Measurements from ENCODE around the gene RADIL. TPM values are rescaled to one million over a fixed set of nuclear protein-coding genes. Genes with fewer than 3 reads are reported as not detected.

Gene RADIL
- total RNA-seq, 1 donor from 2014 or later, result 3.9 TPM

DNA sequence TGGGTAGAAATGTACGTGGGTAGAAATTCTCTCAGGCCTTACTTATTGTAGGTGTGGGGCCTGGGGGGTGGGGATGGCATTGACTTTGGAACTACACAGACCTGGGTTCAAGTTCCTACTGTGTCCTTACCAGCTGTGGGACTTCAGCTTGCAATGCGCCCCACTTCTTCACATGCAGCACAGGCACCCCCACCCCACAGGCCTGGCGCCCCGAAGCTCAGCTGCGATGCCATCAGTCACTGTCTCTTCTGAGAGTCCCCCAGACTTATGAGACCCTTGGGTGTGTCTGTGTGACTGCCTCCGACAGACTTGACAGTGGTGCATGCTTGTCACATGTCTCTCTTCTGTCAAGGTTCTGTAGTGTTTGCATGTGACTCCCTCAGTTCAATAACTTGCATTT is 111.2 kb downstream of the RADIL start:
- DNase-seq, result no peak

GRCh38 chr7:4771737-4772136 is 111.8 kb downstream of the RADIL start:
- no peak for DNase-seq

DNA sequence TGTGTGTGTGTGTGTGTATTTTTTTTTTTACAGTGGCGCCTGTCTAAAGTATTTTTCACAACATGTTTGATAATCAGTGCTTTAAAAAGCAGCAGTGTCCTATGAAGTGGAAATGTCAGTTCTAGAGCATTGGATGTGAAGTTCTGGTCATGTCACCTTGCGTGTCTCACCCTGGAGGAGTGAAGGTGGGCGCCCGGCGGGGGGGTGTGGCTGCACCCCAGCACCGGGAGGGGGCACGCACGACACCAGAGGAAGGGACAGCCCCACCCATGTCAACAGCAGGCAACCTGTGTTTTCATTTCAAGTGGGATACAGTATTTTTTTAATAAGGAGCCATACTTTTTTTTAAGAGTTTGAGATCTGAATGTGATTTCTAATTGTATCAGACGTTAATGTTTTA is 112.6 kb downstream of the RADIL start:
- no peak for DNase-seq

- DNase-seq, result peak; percentile 68
Observed at GRCh38 chr7:4769761-4770160, 113.8 kb downstream of the RADIL start.

DNA sequence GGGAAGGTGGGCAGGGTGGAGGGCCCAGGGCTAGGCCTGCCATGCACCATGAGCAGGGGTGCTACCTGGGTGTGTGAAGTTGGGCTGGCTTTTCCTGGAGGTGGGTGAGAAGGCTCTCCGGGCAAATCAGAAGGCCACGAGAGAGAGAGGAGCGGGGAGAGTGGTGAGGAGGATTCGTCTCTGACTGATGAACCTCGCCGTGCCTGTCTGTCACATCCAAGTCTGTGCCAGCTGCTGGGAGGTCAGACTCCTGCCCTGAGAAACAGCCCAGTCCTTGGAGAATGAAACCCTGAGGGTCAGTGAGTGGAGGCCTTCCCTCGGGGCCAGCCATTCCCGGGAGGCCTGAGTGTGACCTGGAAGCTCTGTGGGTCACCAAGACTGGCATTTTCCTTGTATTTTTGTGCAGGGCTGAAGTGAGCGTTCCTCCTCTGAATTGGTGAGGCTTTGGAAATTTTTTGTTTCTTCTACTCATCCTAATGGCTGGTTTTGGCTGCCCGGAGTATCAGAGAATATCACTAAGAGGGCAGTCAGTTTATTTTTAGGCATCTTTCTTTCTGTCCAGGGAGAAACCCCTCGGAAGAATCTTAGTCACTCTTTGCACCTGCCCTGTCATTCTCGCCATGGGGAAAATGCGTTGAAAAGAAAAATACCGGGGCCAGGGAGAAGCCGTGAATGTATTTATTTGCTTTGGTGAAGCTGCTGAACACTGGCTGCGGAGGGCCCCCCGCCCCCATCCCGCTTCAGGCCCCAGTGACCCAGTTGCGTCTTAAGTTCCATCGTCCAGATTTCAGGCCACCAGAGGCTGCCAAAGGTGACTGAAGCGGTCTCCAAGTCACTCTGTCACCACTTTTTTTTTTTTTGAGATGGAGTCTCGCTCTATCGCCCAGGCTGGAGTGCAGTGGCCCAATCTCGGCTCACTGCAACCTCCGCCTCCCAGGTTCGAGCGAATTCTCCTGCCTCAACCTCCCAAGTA is 114.6 kb downstream of the RADIL start:
- no peak for DNase-seq

DNA sequence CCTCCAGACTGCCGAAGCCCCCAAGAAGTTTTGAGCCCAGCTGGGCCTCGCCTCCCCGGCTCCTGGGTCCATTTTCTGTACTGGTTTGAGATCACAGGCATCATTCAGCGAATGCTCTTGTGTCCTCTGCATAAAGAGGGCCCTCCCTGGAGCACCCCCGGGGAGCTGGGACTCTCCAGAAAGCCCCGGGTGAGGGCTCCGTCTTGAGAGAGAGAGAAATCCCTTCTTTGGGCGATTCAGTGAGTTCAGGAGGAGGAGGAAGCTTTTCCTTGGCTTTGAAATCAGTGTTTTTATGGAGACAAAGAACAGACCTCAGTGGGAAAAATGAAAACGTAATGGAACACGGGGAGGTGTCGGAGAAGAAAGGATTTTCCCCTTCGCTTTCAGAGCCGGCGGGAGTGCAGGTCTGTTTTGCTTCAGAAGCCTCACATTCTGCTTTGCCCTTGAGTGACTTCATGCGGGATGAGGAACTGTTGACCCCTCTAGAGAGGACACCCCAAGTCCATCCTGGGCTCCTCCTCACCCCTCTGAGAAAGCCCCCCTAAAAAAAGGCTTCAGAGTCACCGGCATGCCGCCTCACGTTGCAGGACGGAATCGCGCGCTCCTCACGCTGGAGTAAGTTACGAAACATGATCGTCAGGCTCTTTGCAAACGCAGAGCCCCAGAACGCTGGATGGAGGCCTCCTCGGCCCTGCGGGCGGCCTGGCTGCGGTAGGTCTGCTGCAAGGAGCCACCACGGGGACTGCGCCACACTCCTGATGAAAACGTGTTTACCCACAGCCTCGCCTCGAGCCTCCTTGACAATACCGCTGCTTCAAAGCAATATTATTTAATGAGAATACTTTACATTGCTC is 116.6 kb downstream of the RADIL start:
- DNase-seq, result no peak

DNA sequence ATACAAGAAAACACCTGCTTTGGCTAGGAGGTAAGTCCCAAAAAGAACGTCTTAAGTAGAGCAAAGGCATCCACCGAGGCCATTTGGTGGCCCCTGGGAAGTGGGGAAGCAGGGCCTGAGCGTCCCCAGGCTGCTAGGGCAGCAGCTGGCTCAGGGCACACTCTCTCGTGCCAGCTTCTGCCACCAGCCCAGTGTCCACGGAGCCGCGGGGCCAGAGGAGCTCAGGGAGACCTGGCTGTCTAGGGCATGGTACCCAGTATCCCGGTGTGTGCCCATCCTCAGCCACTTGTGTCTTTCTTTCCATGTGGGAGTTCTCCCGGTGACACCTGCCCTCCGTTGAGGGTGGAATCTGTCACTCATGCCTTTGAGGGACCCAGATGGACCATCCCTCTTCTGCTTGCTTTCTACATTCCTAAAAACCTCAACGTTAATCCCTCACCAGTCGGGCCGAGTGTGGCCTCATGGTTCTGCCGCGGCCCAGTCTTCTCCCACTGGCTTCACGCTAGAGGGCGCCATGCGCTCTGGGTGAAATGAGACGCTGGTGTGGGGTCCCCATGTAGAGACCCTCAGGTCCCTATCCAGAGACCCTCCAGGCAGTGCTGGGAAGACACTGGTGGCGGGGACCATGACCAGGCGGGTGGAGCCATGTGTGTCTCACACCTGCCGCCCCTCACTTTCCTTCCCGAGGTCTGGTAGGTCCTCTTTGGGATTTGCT is 117.6 kb downstream of the RADIL start:
- no peak for DNase-seq

DNA sequence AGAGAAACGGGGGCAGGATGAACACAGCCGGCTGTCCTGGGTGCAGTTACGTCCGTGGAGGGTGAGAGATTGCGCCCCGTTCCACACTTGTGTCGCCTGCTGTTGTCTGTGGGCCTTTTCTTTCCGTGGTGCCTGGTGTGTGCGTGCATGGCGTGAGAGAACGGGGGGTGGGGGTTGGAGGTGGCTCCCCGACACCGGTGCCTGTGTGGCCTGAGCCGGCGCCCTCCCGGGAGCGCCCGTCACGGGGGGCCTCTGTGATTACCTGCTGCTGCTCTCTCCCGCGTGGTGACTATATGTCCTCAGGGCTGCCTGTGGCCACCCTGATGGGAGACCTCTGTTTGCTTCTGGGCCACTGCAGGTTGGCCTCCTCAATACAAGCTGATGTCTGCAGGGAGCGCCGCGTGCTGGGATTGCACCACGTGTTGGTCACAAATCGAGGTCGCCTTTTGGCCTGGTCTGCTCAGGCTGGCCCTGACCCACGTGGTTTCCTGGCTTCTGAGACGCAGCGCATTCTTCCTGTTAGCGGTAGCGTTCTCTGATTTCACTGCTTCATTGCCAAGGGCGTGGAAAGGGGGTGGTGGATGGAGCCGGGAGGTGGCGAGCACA is 119.0 kb downstream of the RADIL start:
- no peak for DNase-seq

GRCh38 chr7:4763794-4764185 is 119.7 kb downstream of the RADIL start:
- no peak for DNase-seq

- no peak for DNase-seq
Observed at GRCh38 chr7:4763091-4763793, 120.3 kb downstream of the RADIL start.

DNA sequence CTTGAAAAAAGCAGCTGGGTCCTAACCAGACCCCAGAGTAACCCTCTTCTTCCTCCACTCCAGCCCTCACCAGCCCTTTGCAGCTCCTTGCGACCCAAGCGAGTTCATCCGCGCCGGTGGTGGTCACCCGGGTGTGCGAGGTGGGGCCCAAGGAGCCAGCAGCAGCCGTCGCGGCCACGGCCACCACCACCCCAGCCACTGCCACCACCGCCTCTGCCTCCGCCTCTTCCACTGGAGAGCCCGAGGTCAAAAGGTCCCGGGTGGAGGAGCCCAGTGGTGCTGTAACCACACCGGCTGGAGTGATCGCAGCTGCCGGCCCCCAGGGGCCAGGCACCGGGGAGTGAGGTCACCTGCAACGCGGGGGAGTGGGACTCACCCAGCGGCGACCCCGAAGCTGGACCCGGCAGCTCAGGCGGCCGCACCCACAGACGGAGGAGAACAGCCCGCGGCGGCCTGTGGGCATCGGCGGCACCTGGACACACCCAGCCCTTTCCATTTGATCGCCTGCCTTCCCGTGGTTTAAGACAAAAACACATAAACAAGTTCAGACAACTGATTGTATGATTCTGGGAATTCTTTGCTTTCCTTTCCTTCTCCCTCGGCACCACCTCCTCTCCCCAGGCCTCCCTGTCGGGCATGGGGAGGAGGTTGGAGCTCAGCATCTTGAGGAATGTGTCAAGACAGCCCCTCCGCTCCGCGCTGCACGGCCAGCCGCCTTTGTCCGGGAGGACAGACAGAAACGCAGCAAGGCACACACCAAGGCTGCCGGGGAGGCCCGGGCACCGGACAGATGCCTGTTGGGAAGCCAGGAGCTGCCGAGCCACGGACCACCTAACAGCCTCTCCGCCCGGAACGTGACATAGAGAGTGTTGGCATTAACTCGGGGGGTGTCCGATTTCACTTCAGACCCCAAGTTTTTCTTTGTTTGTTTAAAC is 121.1 kb downstream of the RADIL start:
- no peak for DNase-seq

- no peak for DNase-seq
Observed at GRCh38 chr7:4760952-4761351, 122.6 kb downstream of the RADIL start.

DNA sequence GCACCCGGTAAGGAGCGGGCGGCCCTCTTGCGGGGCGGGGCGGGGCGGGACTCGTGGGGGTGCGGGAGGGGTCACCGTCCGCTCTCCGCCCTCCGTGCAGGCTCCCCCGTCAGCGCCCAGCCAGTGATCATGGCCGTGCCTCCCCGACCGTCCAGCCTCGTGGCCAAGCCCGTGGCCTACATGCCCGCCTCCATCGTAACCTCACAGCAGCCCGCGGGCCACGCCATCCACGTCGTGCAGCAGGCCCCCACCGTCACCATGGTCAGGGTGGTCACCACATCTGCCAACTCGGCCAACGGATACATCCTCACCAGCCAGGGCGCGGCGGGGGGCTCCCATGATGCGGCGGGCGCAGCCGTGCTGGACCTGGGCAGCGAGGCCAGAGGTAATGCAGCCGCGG is 124.3 kb downstream of the RADIL start:
- no peak for DNase-seq

GRCh38 chr7:4758791-4759190 is 124.7 kb downstream of the RADIL start:
- DNase-seq, result no peak

DNA sequence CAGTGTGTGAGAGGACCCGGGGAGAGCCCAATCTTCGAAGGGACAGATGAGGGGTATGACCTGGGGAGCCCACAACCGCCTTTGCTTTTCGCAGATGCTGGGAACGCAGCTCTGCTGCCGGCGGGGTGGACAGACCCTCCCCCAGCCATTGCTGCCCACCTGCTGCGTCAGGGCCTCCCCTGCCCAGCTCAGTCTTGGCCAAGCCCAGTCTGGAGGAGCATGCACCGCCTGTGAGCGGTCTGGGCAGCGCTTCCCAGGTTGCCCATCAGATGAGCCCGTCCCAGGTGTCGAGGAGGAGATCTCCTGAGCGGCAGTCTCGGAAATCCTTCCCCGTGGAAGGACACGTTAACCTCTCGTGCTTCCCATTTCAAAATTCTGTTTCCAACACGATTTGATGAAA is 125.4 kb downstream of the RADIL start:
- DNase-seq, result no peak

- no peak for DNase-seq
Observed at GRCh38 chr7:4755045-4755444, 128.5 kb downstream of the RADIL start.

GRCh38 chr7:4754433-4755010 is 129.0 kb downstream of the RADIL start:
- DNase-seq, result no peak

DNA sequence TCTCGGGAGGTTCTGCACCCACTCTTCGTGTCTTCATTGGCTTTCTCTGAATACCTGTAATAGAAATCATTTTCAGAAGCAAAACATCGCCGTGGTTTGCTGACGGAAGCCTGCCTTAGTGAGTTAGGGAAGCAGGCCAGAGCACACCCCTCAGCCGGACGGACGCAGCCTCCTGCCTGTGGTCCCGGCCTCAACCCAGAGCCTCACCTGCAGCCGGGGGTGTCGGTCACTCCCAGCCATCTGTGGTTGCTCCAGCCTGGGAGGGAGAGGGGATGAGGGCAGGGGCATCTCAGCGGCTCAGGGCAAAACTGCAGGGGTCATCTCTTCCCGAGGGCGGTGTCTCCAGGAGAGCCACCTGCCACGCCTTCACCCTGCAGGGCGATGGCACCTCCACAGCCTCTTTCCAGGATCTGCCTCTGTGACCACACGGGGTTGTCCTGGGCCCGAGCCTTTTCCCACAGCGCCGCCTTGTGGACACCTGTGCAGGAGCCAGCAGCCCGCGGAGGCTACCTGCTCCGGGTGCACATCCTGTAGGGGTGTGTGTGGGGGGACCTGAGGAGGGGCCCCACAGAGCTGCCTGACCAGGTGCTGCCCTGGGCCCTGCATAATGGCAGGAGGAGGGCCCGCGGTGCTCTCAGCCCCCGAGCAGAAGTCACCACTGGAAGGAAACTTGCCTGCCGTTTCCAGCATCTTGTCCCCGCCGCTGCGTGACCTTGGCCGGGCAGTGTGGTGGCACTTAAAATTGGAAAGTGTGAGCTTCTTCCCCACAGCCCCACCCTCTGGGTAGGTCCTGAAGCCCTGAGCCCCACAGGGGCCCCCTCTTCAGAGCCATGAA is 129.7 kb downstream of the RADIL start:
- peak; percentile 82 for DNase-seq

DNA sequence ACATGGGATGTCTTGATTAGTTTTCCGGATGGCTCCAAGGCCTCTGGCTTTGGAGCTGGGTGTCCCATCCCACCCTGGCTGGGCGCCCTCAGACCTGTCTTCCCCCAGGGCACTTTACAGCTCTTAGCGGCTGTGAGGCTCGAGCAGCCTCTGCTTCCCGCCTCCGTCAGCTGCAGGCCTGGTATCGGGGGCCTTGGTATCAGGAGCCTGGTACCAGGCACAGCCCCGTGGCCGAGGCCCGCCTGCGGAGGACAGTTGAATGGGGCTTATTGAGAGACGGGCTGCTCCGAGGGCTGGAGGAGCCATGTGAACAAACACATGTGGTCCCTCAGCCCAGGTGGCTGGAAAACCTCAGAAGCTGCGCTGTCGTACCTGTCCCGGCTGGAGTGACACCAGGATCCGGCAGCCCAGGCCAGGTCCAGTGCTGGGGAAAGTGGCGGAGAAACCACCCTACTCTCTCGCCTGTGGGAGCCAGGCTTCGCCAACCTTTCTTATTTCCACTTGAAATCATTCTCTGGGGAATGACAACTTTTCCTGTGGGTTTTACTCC is 132.0 kb downstream of the RADIL start:
- no peak for DNase-seq

Data from dermis blood vessel endothelial cell (primary cell).